Astrocyte (in vitro differentiated cells and primary cell): Measurements from ENCODE around the gene PIK3R1. TPM values are rescaled to one million over a fixed set of nuclear protein-coding genes. Genes with fewer than 3 reads are reported as not detected.

Source experiments
- DNase-seq: peaks from one replicate; pipeline ENCODE4 v3.0.0-alpha.2; 2010; ENCODE audit warnings: low read depth
- FAIRE-seq: peaks from 2 replicates; lab custom pipeline; 2011; peaks lifted over from hg19 to GRCh38; lab: Jason Lieb, UNC
- H2AFZ ChIP-seq: 2 replicates; pipeline ENCODE4 v1.6.0; 2012; ENCODE audit warnings: low read depth, low read length, inconsistent platforms
- H3K27ac ChIP-seq: 2 replicates; pipeline ENCODE4 v1.5.1; 2011; ENCODE audit warnings: low read depth, low read length, inconsistent platforms
- H3K27me3 ChIP-seq: 2 replicates; pipeline ENCODE4 v1.6.0; 2011; ENCODE audit warnings: low read length, inconsistent platforms; ENCODE audit not compliant: insufficient read depth
- H3K36me3 ChIP-seq: 2 replicates; pipeline ENCODE4 v1.5.1; 2011; ENCODE audit warnings: low read length, inconsistent platforms; ENCODE audit not compliant: insufficient read depth
- H3K4me1 ChIP-seq: 2 replicates; pipeline ENCODE4 v1.5.1; 2011; ENCODE audit warnings: low read length, inconsistent platforms; ENCODE audit not compliant: insufficient read depth
- H3K4me2 ChIP-seq: 2 replicates; pipeline ENCODE4 v1.6.0; 2012; ENCODE audit warnings: low read length, inconsistent platforms
- H3K4me3 ChIP-seq: 2 replicates; pipeline ENCODE4 v1.5.1; 2011; ENCODE audit warnings: low read depth, mild to moderate bottlenecking, low read length, inconsistent platforms; ENCODE audit not compliant: insufficient read depth
- H3K79me2 ChIP-seq: 2 replicates; pipeline ENCODE4 v1.6.0; 2012; ENCODE audit warnings: mild to moderate bottlenecking, low read length, inconsistent platforms; ENCODE audit not compliant: insufficient read depth
- H3K9ac ChIP-seq: 2 replicates; pipeline ENCODE4 v1.6.0; 2012; ENCODE audit warnings: mild to moderate bottlenecking, low read length, inconsistent platforms
- H3K9me3 ChIP-seq: 2 replicates; pipeline ENCODE4 v1.5.1; 2012; ENCODE audit warnings: low read depth, mild to moderate bottlenecking, low read length, inconsistent platforms; ENCODE audit not compliant: insufficient read depth
- H4K20me1 ChIP-seq: 2 replicates; pipeline ENCODE4 v1.6.0; 2012; ENCODE audit warnings: low read length, inconsistent platforms; ENCODE audit not compliant: insufficient read depth
- H3K27ac Mint-ChIP-seq: one replicate; pipeline ENCODE4 v1.8.0; 2021; ENCODE audit warnings: mild to moderate bottlenecking, mixed read lengths; ENCODE audit not compliant: unreplicated experiment
- H3K27me3 Mint-ChIP-seq: one replicate; pipeline ENCODE4 v1.8.0; 2021; ENCODE audit warnings: low read depth, mixed read lengths; ENCODE audit not compliant: unreplicated experiment
- H3K36me3 Mint-ChIP-seq: one replicate; pipeline ENCODE4 v1.8.0; 2021; ENCODE audit warnings: low read depth, mixed read lengths; ENCODE audit not compliant: unreplicated experiment
- H3K4me1 Mint-ChIP-seq: one replicate; pipeline ENCODE4 v1.8.0; 2021; ENCODE audit warnings: low read depth, mixed read lengths; ENCODE audit not compliant: unreplicated experiment
- H3K4me3 Mint-ChIP-seq: one replicate; pipeline ENCODE4 v1.8.0; 2021; ENCODE audit warnings: mild to moderate bottlenecking, moderate library complexity, mixed read lengths; ENCODE audit not compliant: unreplicated experiment
- H3K9me3 Mint-ChIP-seq: one replicate; pipeline ENCODE4 v1.8.0; 2021; ENCODE audit warnings: mild to moderate bottlenecking, mixed read lengths; ENCODE audit not compliant: unreplicated experiment
- EZH2 ChIP-seq: IDR thresholded peaks from 2 replicates; pipeline ENCODE4 v1.6.1; 2012; ENCODE audit warnings: mild to moderate bottlenecking, low read length, inconsistent platforms; ENCODE audit not compliant: insufficient read depth
- total RNA-seq: library from RNA; stranded (reverse); gene quantifications from 2 replicates; pipeline ENCODE4 v1.2.1, GENCODE V29; 2021
- TF ChIP-seq, protein P1 (sequence below): IDR thresholded peaks from 2 replicates; pipeline ENCODE4 v1.5.1; 2011; ENCODE audit warnings: low read depth, mild to moderate bottlenecking, inconsistent platforms, low read length, moderate library complexity; ENCODE audit not compliant: insufficient read depth

PIK3R1 gene
- total RNA-seq, 1 donor from 2014 or later = 25.7 TPM

DNA sequence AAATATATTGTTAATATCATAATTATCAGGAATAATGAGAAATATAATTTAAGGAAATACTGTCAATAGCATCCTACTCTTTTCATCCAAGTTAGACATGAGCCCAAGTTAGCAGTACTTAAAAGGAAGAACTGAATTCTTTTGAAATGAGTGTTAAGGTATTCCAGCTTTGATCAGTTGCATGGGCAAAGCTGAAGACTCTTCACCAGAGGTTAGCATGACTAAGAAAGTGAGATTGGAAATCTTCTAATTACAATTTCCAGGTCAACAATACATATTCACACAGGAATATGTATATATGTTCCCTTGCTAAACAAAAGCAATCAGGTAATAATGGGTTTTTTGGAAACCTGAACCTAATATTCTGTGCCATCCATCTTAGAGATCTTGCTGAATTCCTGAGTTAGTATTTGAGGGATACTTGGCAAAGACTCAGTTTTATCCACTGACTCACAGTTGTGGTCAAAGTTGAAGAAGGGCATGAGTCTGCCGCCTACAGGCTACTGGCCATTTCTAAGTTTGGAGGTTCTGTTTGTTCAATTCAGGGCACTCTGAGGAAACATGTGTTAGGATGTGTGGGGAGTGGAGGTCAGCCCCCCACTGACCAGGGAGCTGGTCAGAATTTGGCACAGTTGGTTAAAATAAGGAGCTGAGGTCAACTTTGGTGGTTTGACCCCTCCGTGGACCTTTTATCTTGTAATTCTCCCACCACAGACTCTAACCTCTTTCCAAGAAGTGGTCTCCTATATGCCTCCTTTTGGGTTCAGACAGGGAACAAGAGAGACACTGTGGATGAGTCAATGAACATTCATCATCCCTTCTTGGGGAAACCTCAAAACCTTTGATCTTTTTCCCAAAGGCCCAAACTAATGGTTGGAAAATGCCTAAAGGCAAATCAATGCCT, 118.3 kb downstream of the PIK3R1 start:
- Histone ChIP-seq H3K4me1 (peaks cover 37% of the 10 kb centered on the region), H3K27ac (peak overlapping the region; percentile 77), H2AFZ (no peak overlapping the region), H3K79me2 (no peaks in the 10 kb centered on the region), H3K4me2 (peak overlapping the region; percentile 61), H3K4me3 (no peak overlapping the region), H3K36me3 (no peaks in the 10 kb centered on the region), H3K27me3 (no peaks in the 10 kb centered on the region), H3K9ac (no peak overlapping the region), H4K20me1 (no peaks in the 10 kb centered on the region), H3K9me3 (no peaks in the 10 kb centered on the region)
- FAIRE-seq (peak; percentile 87), DNase-seq (peak; percentile 94)
- no peak overlapping the region for H3K4me3 Mint-ChIP-seq
- H3K4me1 Mint-ChIP-seq = peaks cover 25% of the 10 kb centered on the region
- H3K36me3 Mint-ChIP-seq = no peaks in the 10 kb centered on the region
- H3K9me3 Mint-ChIP-seq = peaks cover 7% of the 10 kb centered on the region
- no peak for TF ChIP-seq EZH2
- TF ChIP-seq, protein P1, sequence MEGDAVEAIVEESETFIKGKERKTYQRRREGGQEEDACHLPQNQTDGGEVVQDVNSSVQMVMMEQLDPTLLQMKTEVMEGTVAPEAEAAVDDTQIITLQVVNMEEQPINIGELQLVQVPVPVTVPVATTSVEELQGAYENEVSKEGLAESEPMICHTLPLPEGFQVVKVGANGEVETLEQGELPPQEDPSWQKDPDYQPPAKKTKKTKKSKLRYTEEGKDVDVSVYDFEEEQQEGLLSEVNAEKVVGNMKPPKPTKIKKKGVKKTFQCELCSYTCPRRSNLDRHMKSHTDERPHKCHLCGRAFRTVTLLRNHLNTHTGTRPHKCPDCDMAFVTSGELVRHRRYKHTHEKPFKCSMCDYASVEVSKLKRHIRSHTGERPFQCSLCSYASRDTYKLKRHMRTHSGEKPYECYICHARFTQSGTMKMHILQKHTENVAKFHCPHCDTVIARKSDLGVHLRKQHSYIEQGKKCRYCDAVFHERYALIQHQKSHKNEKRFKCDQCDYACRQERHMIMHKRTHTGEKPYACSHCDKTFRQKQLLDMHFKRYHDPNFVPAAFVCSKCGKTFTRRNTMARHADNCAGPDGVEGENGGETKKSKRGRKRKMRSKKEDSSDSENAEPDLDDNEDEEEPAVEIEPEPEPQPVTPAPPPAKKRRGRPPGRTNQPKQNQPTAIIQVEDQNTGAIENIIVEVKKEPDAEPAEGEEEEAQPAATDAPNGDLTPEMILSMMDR = peak; percentile 39
- peak overlapping the region; percentile 94 for H3K27ac Mint-ChIP-seq
- H3K27me3 Mint-ChIP-seq = no peaks in the 10 kb centered on the region

DNA sequence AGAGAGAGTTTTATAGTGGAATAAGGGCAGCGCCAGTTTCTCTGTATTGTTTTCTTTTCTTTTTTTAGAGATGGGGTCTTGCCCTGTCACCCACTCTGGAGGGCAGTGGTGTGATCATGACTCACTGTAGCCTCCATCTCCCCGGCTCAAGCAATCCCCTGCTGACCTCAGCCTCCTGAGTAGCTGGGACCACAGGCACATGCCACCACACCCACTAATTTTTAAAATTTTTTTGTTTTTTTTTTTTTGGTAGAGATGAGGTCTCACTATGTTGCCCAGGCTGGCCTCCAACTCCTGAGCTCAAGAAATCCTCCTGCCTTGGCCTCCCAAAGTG, 119.0 kb downstream of the PIK3R1 start:
- Mint-ChIP-seq H3K4me3 (no peak overlapping the region), H3K36me3 (no peaks in the 10 kb centered on the region), H3K9me3 (peaks cover 7% of the 10 kb centered on the region), H3K4me1 (peaks cover 27% of the 10 kb centered on the region), H3K27me3 (no peaks in the 10 kb centered on the region), H3K27ac (peak overlapping the region; percentile 56)
- Histone ChIP-seq H3K4me3 (no peak overlapping the region), H3K27me3 (no peaks in the 10 kb centered on the region), H3K9me3 (no peaks in the 10 kb centered on the region), H3K4me1 (peaks cover 37% of the 10 kb centered on the region), H3K4me2 (peak overlapping the region; percentile 61), H3K27ac (peak overlapping the region; percentile 77), H2AFZ (no peak overlapping the region), H3K36me3 (no peaks in the 10 kb centered on the region), H3K79me2 (no peaks in the 10 kb centered on the region), H3K9ac (no peak overlapping the region), H4K20me1 (no peaks in the 10 kb centered on the region)
- TF ChIP-seq, protein P1 = no peak
- no peak for TF ChIP-seq EZH2
- DNase-seq (no peak), FAIRE-seq (no peak)

DNA sequence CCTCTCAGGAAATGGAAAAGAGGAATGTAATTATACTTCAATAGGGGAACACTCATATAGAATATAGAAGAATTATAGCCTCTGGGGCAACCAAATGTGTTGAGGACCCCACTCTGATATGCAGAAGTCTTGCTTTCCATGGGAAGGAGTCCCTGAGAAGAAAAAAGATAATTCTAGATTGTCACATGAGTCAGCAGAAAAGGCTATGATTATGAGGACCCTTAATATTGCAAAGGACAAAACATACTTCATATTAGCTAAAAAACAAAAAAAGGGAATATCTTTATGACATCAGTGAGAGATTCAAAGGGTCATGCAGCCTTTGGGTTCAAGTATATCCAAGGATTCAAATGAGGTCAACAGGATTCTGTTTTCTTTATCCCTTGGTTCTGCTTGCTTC, 119.5 kb downstream of the PIK3R1 start:
- H3K4me3 ChIP-seq = no peak overlapping the region
- no peak overlapping the region for H3K9ac ChIP-seq
- FAIRE-seq (no peak), DNase-seq (no peak)
- Mint-ChIP-seq H3K4me3 (no peak overlapping the region), H3K27ac (peak overlapping the region; percentile 56), H3K4me1 (peaks cover 30% of the 10 kb centered on the region), H3K27me3 (no peaks in the 10 kb centered on the region), H3K36me3 (no peaks in the 10 kb centered on the region), H3K9me3 (peaks cover 7% of the 10 kb centered on the region)
- H2AFZ ChIP-seq = no peak overlapping the region
- H3K79me2 ChIP-seq = no peaks in the 10 kb centered on the region
- H3K9me3 ChIP-seq = no peaks in the 10 kb centered on the region
- no peaks in the 10 kb centered on the region for H4K20me1 ChIP-seq
- TF ChIP-seq EZH2 = no peak
- TF ChIP-seq, protein P1 = no peak
- no peaks in the 10 kb centered on the region for H3K27me3 ChIP-seq
- H3K4me1 ChIP-seq = peaks cover 42% of the 10 kb centered on the region
- no peak overlapping the region for H3K4me2 ChIP-seq
- no peaks in the 10 kb centered on the region for H3K36me3 ChIP-seq
- H3K27ac ChIP-seq = no peak overlapping the region
